Activated T-cell treated with anti-CD3 and anti-CD28 coated beads, Interleukin-2, amount 50 U/mL, for 72 hours (primary cell): Measurements from ENCODE around the gene DSC3. TPM values are rescaled to one million over a fixed set of nuclear protein-coding genes. Genes with fewer than 3 reads are reported as not detected.
"Not testable (repeated sequence)": the region's sequence is repeated elsewhere in the genome, so short reads cannot be mapped to it uniquely, and the experiment has no call there.

Experiments used
- ATAC-seq, 2 donors: fragments of 150-1000 bp; cut with Tn5 transposase; replicated peaks in 1 of 2; 2 replicates each; pipeline ENCODE4 v1.10.0; 2021; ENCODE audit warnings: moderate library complexity in 2 of 2, mild to moderate bottlenecking in 1 of 2
- DNase-seq, 2 donors: peaks; one replicate each; pipeline ENCODE4 v3.0.0; 2021 to 2022; ENCODE audit warnings: mixed read lengths in 1 of 2
- H3K27ac Mint-ChIP-seq: one replicate; pipeline ENCODE4 v1.8.0; 2022; ENCODE audit warnings: mild to moderate bottlenecking, moderate library complexity, mixed read lengths
- H3K27me3 Mint-ChIP-seq: one replicate; pipeline ENCODE4 v1.8.0; 2022; ENCODE audit warnings: low read depth, mixed read lengths
- H3K36me3 Mint-ChIP-seq, 2 donors: one replicate each; pipeline ENCODE4 v1.8.0; 2022; ENCODE audit warnings: mixed read lengths in 2 of 2, mild to moderate bottlenecking in 1 of 2; ENCODE audit not compliant: insufficient read depth in 2 of 2
- H3K4me1 Mint-ChIP-seq: one replicate; pipeline ENCODE4 v1.8.0; 2022; ENCODE audit warnings: low read depth, mixed read lengths
- H3K4me3 Mint-ChIP-seq, 2 donors: one replicate each; pipeline ENCODE4 v1.8.0; 2022; ENCODE audit warnings: mild to moderate bottlenecking in 2 of 2, mixed read lengths in 2 of 2, moderate library complexity in 2 of 2
- H3K9me3 Mint-ChIP-seq, 2 donors: one replicate each; pipeline ENCODE4 v1.8.0; 2022; ENCODE audit warnings: mixed read lengths in 2 of 2
- total RNA-seq, 2 donors: library from RNA; stranded (reverse); gene quantifications; one replicate each; pipeline ENCODE4 v1.2.3, GENCODE V29; 2022

Gene DSC3
- total RNA-seq, 2 donors from 2014 or later = not detected

GRCh38 chr18:30987467-30988241 lies 54.9 kb downstream of the DSC3 start:
- no peaks in the 10 kb centered on the region for H3K36me3 Mint-ChIP-seq
- no peak overlapping the region for H3K27ac Mint-ChIP-seq
- DNase-seq (no peak), ATAC-seq (no peak)
- H3K4me3 Mint-ChIP-seq = no peak overlapping the region
- H3K4me1 Mint-ChIP-seq = no peaks in the 10 kb centered on the region
- H3K9me3 Mint-ChIP-seq = peaks cover 5 to 11% of the 10 kb centered on the region in 2 donors
- H3K27me3 Mint-ChIP-seq = no peaks in the 10 kb centered on the region

GRCh38 chr18:30985753-30986152 lies 56.8 kb downstream of the DSC3 start:
- Mint-ChIP-seq H3K27ac (no peak overlapping the region), H3K36me3 (no peaks in the 10 kb centered on the region)

GRCh38 chr18:30982285-30982992 lies 60.1 kb downstream of the DSC3 start:
- DNase-seq = no peak
- no peak overlapping the region for H3K27ac Mint-ChIP-seq
- H3K4me3 Mint-ChIP-seq = no peak overlapping the region
- no peaks in the 10 kb centered on the region for H3K4me1 Mint-ChIP-seq
- H3K36me3 Mint-ChIP-seq = no peaks in the 10 kb centered on the region
- H3K27me3 Mint-ChIP-seq = no peaks in the 10 kb centered on the region
- peaks cover 8 to 10% of the 10 kb centered on the region in 2 donors for H3K9me3 Mint-ChIP-seq
- ATAC-seq = no peak

More at GRCh38 chr18:30985753-30986152, 56.8 kb downstream of the DSC3 start:
- Mint-ChIP-seq H3K4me3 (no peak overlapping the region), H3K9me3 (peaks cover 8 to 9% of the 10 kb centered on the region in 2 donors), H3K4me1 (no peaks in the 10 kb centered on the region), H3K27me3 (no peaks in the 10 kb centered on the region)
- ATAC-seq = no peak
- DNase-seq = no peak

GRCh38 chr18:30978091-30978490 lies 64.5 kb downstream of the DSC3 start:
- not testable (repeated sequence) for H3K27ac Mint-ChIP-seq, ATAC-seq, H3K36me3 Mint-ChIP-seq, DNase-seq, H3K4me3 Mint-ChIP-seq, H3K27me3 Mint-ChIP-seq, H3K9me3 Mint-ChIP-seq, H3K4me1 Mint-ChIP-seq

GRCh38 chr18:30971338-30971956 lies 71.1 kb downstream of the DSC3 start:
- Mint-ChIP-seq H3K4me1 (no peaks in the 10 kb centered on the region), H3K27ac (no peak overlapping the region)

GRCh38 chr18:30970196-30970816 lies 72.2 kb downstream of the DSC3 start:
- no peak for ATAC-seq
- no peaks in the 10 kb centered on the region for H3K36me3 Mint-ChIP-seq
- no peaks in the 10 kb centered on the region for H3K4me1 Mint-ChIP-seq
- no peak for DNase-seq
- H3K27me3 Mint-ChIP-seq = no peaks in the 10 kb centered on the region
- H3K4me3 Mint-ChIP-seq = no peak overlapping the region
- no peaks in the 10 kb centered on the region for H3K9me3 Mint-ChIP-seq
- no peak overlapping the region for H3K27ac Mint-ChIP-seq

More at GRCh38 chr18:30971338-30971956, 71.1 kb downstream of the DSC3 start:
- no peak for ATAC-seq
- no peak overlapping the region for H3K4me3 Mint-ChIP-seq
- H3K9me3 Mint-ChIP-seq = no peaks in the 10 kb centered on the region
- DNase-seq = no peak
- no peaks in the 10 kb centered on the region for H3K27me3 Mint-ChIP-seq
- no peaks in the 10 kb centered on the region for H3K36me3 Mint-ChIP-seq

GRCh38 chr18:30969670-30970170 lies 72.8 kb downstream of the DSC3 start:
- H3K9me3 Mint-ChIP-seq = no peaks in the 10 kb centered on the region
- DNase-seq (no peak), ATAC-seq (no peak)
- H3K27me3 Mint-ChIP-seq = no peaks in the 10 kb centered on the region
- H3K4me1 Mint-ChIP-seq = no peaks in the 10 kb centered on the region
- H3K27ac Mint-ChIP-seq = no peak overlapping the region
- H3K36me3 Mint-ChIP-seq = no peaks in the 10 kb centered on the region
- H3K4me3 Mint-ChIP-seq = no peak overlapping the region

GRCh38 chr18:30967701-30968100 lies 74.8 kb downstream of the DSC3 start:
- Mint-ChIP-seq H3K27ac (no peak overlapping the region), H3K36me3 (no peaks in the 10 kb centered on the region), H3K9me3 (no peaks in the 10 kb centered on the region), H3K4me1 (no peaks in the 10 kb centered on the region), H3K4me3 (no peak overlapping the region), H3K27me3 (no peaks in the 10 kb centered on the region)
- DNase-seq = no peak
- ATAC-seq = no peak

- H3K27ac Mint-ChIP-seq = no peak overlapping the region
- DNase-seq (no peak), ATAC-seq (no peak)
- H3K27me3 Mint-ChIP-seq = no peaks in the 10 kb centered on the region
- no peaks in the 10 kb centered on the region for H3K9me3 Mint-ChIP-seq
- no peaks in the 10 kb centered on the region for H3K36me3 Mint-ChIP-seq
- H3K4me3 Mint-ChIP-seq = no peak overlapping the region
- no peaks in the 10 kb centered on the region for H3K4me1 Mint-ChIP-seq
These were observed 77.3 kb downstream of the DSC3 start for GRCh38 chr18:30965237-30965636.

GRCh38 chr18:30960661-30961060 lies 81.9 kb downstream of the DSC3 start:
- Mint-ChIP-seq H3K9me3 (peaks cover 0 to 6% of the 10 kb centered on the region in 2 donors), H3K27me3 (no peaks in the 10 kb centered on the region), H3K27ac (no peak overlapping the region), H3K4me3 (no peak overlapping the region), H3K4me1 (no peaks in the 10 kb centered on the region), H3K36me3 (no peaks in the 10 kb centered on the region)
- ATAC-seq (no peak), DNase-seq (no peak)

GRCh38 chr18:30957066-30957465 lies 85.5 kb downstream of the DSC3 start:
- H3K27me3 Mint-ChIP-seq = no peaks in the 10 kb centered on the region
- peaks cover 0 to 8% of the 10 kb centered on the region in 2 donors for H3K9me3 Mint-ChIP-seq
- DNase-seq (no peak), ATAC-seq (no peak)
- H3K4me1 Mint-ChIP-seq = no peaks in the 10 kb centered on the region
- H3K27ac Mint-ChIP-seq = no peak overlapping the region
- H3K4me3 Mint-ChIP-seq = no peak overlapping the region
- no peaks in the 10 kb centered on the region for H3K36me3 Mint-ChIP-seq

- Mint-ChIP-seq H3K27me3 (no peaks in the 10 kb centered on the region), H3K9me3 (peaks cover 0 to 12% of the 10 kb centered on the region in 2 donors), H3K4me1 (no peaks in the 10 kb centered on the region), H3K27ac (no peak overlapping the region), H3K36me3 (no peaks in the 10 kb centered on the region), H3K4me3 (no peak overlapping the region)
- DNase-seq (no peak), ATAC-seq (no peak)
These were observed 88.3 kb downstream of the DSC3 start for GRCh38 chr18:30954262-30954661.

GRCh38 chr18:30945761-30946160 lies 96.8 kb downstream of the DSC3 start:
- no peak overlapping the region for H3K27ac Mint-ChIP-seq
- no peaks in the 10 kb centered on the region for H3K4me1 Mint-ChIP-seq
- H3K4me3 Mint-ChIP-seq = no peak overlapping the region
- no peak for ATAC-seq
- no peaks in the 10 kb centered on the region for H3K27me3 Mint-ChIP-seq
- peaks cover 4 to 10% of the 10 kb centered on the region in 2 donors for H3K9me3 Mint-ChIP-seq
- DNase-seq = no peak
- peaks cover 0 to 4% of the 10 kb centered on the region in 2 donors for H3K36me3 Mint-ChIP-seq
